Measurements from ENCODE around the gene ACCSL. TPM values are rescaled to one million over a fixed set of nuclear protein-coding genes. Genes with fewer than 3 reads are reported as not detected.

The ACCSL gene
- total and polyA plus RNA-seq, 2 donors (not counting 1 experiment from before 2014, with no cell fraction given), result not detected

- Mint-ChIP-seq H3K4me1 (no peaks in the 10 kb centered on the region), H3K4me3 (no peak overlapping the region), H3K27me3 (no peaks in the 10 kb centered on the region), H3K9me3 (ENCODE audit: insufficient read depth) (peaks cover 5% of the 10 kb centered on the region), H3K27ac (no peak overlapping the region)
- H3K36me3 ChIP-seq (replicated peaks in 1 of 2; ENCODE audit: control extremely low read depth in 1 of 2, control insufficient read depth in 1 of 2, extremely low read depth in 1 of 2, insufficient read depth in 2 of 2, low read length in 1 of 2), result peaks cover 1 to 2% of the 10 kb centered on the region in 2 experiments
- no peak overlapping the region for H3K4me2 ChIP-seq (replicated peaks; ENCODE audit: low read depth, low read length, poor library complexity, severe bottlenecking)
- no peaks in the 10 kb centered on the region for H4K20me1 ChIP-seq (ENCODE audit: control insufficient read depth, insufficient read depth, low read length, poor library complexity, severe bottlenecking)
- H3K4me3 ChIP-seq (ENCODE audit: control extremely low read depth in 1 of 5, extremely low read depth in 1 of 5, insufficient read depth in 1 of 5, low read depth in 2 of 5, low read length in 4 of 5), result no peak overlapping the region
- no peak for DNase-seq
- H3K9me3 ChIP-seq (ENCODE audit: control extremely low read depth in 1 of 3, control insufficient read depth in 2 of 3, insufficient read depth in 1 of 3, low read length in 2 of 3), result no peaks in the 10 kb centered on the region
- ATAC-seq (ENCODE audit: low read depth), result no peak
- H3K79me2 ChIP-seq (ENCODE audit: control insufficient read depth, insufficient read depth, low read length), result no peaks in the 10 kb centered on the region
- intact Hi-C loops (cut with micrococcal nuclease), result no loop called here
- ChIA-PET POLR2A (no interaction called here), CTCF (interaction anchor here (1.4 to 2.7 kb wide), 3 partner anchors 9 to 16 kb away, joined by 4 to 10 read pairs (median 6); partner anchors contain the start of genes ACCS and EXT2)
- WGBS (ENCODE audit: insufficient coverage), result no CpG with 5 or more reads among the region's 4 CpGs
- no peak overlapping the region for H3K9ac ChIP-seq (ENCODE audit: low read length)
- H3K4me1 ChIP-seq (ENCODE audit: control insufficient read depth in 2 of 2, insufficient read depth in 2 of 2, low read length in 2 of 2), result no peaks in the 10 kb centered on the region
- no peaks in the 10 kb centered on the region for H3K27me3 ChIP-seq (replicated peaks in 1 of 4; ENCODE audit: control extremely low read depth in 1 of 4, control insufficient read depth in 3 of 4, insufficient read depth in 4 of 4, low read length in 3 of 4)
- TF ChIP-seq CTCF (IDR thresholded peaks at IDR 0.05) (no peak), EZH2 (IDR thresholded peaks at IDR 0.05; ENCODE audit: borderline replicate concordance, insufficient read depth, low read depth, low read length, poor library complexity, severe bottlenecking) (no peak)
- H3K27ac ChIP-seq (ENCODE audit: low read length in 2 of 2), result no peak overlapping the region
- H2AFZ ChIP-seq (ENCODE audit: insufficient read depth, low read depth, low read length, poor library complexity, severe bottlenecking), result no peak overlapping the region
These were observed 34.9 kb downstream of the ACCSL start for GRCh38 chr11:44082645-44083044.

GRCh38 chr11:44083433-44083832, 35.7 kb downstream of the ACCSL start:
- ATAC-seq (ENCODE audit: low read depth) (no peak), DNase-seq (no peak)
- no peak overlapping the region for H3K4me2 ChIP-seq (replicated peaks; ENCODE audit: low read depth, low read length, poor library complexity, severe bottlenecking)
- H3K36me3 ChIP-seq (replicated peaks in 1 of 2; ENCODE audit: control extremely low read depth in 1 of 2, control insufficient read depth in 1 of 2, extremely low read depth in 1 of 2, insufficient read depth in 2 of 2, low read length in 1 of 2), result peaks cover 1 to 2% of the 10 kb centered on the region in 2 experiments
- intact Hi-C loops (cut with micrococcal nuclease), result no loop called here
- no peaks in the 10 kb centered on the region for H3K27me3 ChIP-seq (replicated peaks in 1 of 4; ENCODE audit: control extremely low read depth in 1 of 4, control insufficient read depth in 3 of 4, insufficient read depth in 4 of 4, low read length in 3 of 4)
- WGBS (ENCODE audit: insufficient coverage), result 93% methylated on average over 10 of the region's 10 CpGs
- no peak overlapping the region for H3K4me3 Mint-ChIP-seq
- no peaks in the 10 kb centered on the region for H4K20me1 ChIP-seq (ENCODE audit: control insufficient read depth, insufficient read depth, low read length, poor library complexity, severe bottlenecking)
- TF ChIP-seq CTCF (IDR thresholded peaks at IDR 0.05) (no peak), EZH2 (IDR thresholded peaks at IDR 0.05; ENCODE audit: borderline replicate concordance, insufficient read depth, low read depth, low read length, poor library complexity, severe bottlenecking) (no peak)
- no peak overlapping the region for H3K4me3 ChIP-seq (ENCODE audit: control extremely low read depth in 1 of 5, extremely low read depth in 1 of 5, insufficient read depth in 1 of 5, low read depth in 2 of 5, low read length in 4 of 5)
- no peaks in the 10 kb centered on the region for H3K79me2 ChIP-seq (ENCODE audit: control insufficient read depth, insufficient read depth, low read length)
- H3K9me3 ChIP-seq (ENCODE audit: control extremely low read depth in 1 of 3, control insufficient read depth in 2 of 3, insufficient read depth in 1 of 3, low read length in 2 of 3), result no peaks in the 10 kb centered on the region
- no peak overlapping the region for H3K27ac Mint-ChIP-seq
- H3K27me3 Mint-ChIP-seq, result no peaks in the 10 kb centered on the region
- no peak overlapping the region for H2AFZ ChIP-seq (ENCODE audit: insufficient read depth, low read depth, low read length, poor library complexity, severe bottlenecking)
- no peak overlapping the region for H3K27ac ChIP-seq (ENCODE audit: low read length in 2 of 2)
- H3K4me1 ChIP-seq (ENCODE audit: control insufficient read depth in 2 of 2, insufficient read depth in 2 of 2, low read length in 2 of 2), result no peaks in the 10 kb centered on the region
- POLR2A ChIA-PET, result no interaction called here
- peaks cover 5% of the 10 kb centered on the region for H3K9me3 Mint-ChIP-seq (ENCODE audit: insufficient read depth)
- CTCF ChIA-PET, result interaction anchor here (3.7 kb wide), 1 partner anchor 11 kb away, joined by 18 read pairs; the partner anchor contains the start of gene EXT2
- no peak overlapping the region for H3K9ac ChIP-seq (ENCODE audit: low read length)
- no peaks in the 10 kb centered on the region for H3K4me1 Mint-ChIP-seq

Data from B cell (primary cell).